ENCODE results near the gene DGCR8. TPM values are rescaled to one million over a fixed set of nuclear protein-coding genes. Genes with fewer than 3 reads are reported as not detected.

DGCR8 gene
- total and polyA plus RNA-seq, 10 donors = 7.8 to 62.7 (median 31.4) TPM

DNA sequence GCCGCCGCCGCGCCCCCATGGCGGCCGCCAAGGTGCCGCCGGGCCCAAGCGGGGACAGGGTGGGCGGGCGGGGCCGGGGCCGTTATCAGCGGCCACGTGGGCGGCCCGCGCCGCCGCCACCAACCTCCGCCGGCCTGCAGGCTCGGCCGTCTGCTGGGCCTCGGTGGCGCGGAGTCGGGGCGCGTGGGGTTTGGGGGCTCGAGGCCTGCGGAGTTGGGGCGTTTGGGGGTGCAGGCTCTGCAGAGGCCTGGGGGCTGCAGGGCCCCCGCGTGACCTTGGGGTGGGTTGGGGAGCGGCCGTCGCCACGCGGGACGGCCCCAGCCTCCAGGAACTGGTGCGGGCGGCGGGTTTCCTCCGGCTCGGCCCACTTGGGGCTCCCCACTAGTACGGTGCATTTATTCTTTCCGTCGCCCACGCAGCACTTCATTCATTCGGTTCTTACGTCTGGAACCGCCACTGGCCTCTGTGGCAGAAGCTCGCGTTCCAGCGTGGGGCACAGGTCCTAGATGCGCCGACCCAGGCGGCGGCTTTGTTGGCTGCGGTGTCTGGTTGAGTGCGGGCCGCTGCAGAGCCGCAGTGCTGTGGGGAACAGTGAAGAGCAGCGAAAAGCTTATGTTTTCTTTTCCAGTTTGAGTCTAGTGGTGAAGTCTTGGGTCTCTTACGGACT lies 37.7 kb downstream of the DGCR8 start:
- intact Hi-C loops (cut with DNase I; ENCODE audit: low total_unique reads) = no loop called here
- 0 to 1% (median 0%) methylated on average over 35 to 66 of the region's 66 CpGs for WGBS, 5 donors
- H3K4me1 ChIP-seq = peaks cover 23 to 90% (median 75%) of the 10 kb centered on the region in 6 donors
- TF ChIP-seq POLR2A (IDR thresholded peaks at IDR 0.05) (no peak), POLR2AphosphoS5 (IDR thresholded peaks at IDR 0.05) (no peak), CTCF (IDR thresholded peaks at IDR 0.05 in 8 of 11, conservative IDR thresholded peaks at IDR 0.05 in 3 of 11) (no peak)
- no peaks in the 10 kb centered on the region for H3K9me3 ChIP-seq
- peak overlapping the region; percentile 85 to 93 (median 91) for H3K27ac ChIP-seq
- H3K36me3 ChIP-seq = peaks cover 0 to 71% (median 61%) of the 10 kb centered on the region in 6 donors
- H3K4me3 ChIP-seq = peak overlapping the region; percentile 80 to 93 (median 86)
- peak; percentile 92 for DNase-seq
- no peaks in the 10 kb centered on the region for H3K27me3 ChIP-seq (replicated peaks in 1 of 7)

- 24 to 30% (median 26%) methylated on average over 8 of the region's 8 CpGs for WGBS, 5 donors
- H3K4me3 ChIP-seq = peak overlapping the region; percentile 80 to 93 (median 86)
- intact Hi-C loops (cut with DNase I; ENCODE audit: low total_unique reads) = no loop called here
- peak overlapping the region in 7 of 8 donors; percentile 85 to 93 (median 91) for H3K27ac ChIP-seq
- peaks cover 23 to 85% (median 69%) of the 10 kb centered on the region in 6 donors for H3K4me1 ChIP-seq
- peaks cover 0 to 65% (median 54%) of the 10 kb centered on the region in 6 donors for H3K36me3 ChIP-seq
- no peaks in the 10 kb centered on the region for H3K9me3 ChIP-seq
- H3K27me3 ChIP-seq (replicated peaks in 1 of 7) = no peaks in the 10 kb centered on the region
- TF ChIP-seq CTCF (IDR thresholded peaks at IDR 0.05 in 8 of 11, conservative IDR thresholded peaks at IDR 0.05 in 3 of 11) = no peak
- TF ChIP-seq POLR2A (IDR thresholded peaks at IDR 0.05) = no peak
- no peak for TF ChIP-seq POLR2AphosphoS5 (IDR thresholded peaks at IDR 0.05)
- DNase-seq = peak; percentile 56
Observed at GRCh38 chr22:20118300-20119020, 38.4 kb downstream of the DGCR8 start.

GRCh38 chr22:20121856-20122415 lies 41.9 kb downstream of the DGCR8 start:
- WGBS, 5 donors = 94 to 98% (median 94%) methylated on average over 20 to 22 of the region's 22 CpGs
- H3K27me3 ChIP-seq (replicated peaks in 1 of 7) = no peaks in the 10 kb centered on the region

More at GRCh38 chr22:20121856-20122415, 41.9 kb downstream of the DGCR8 start:
- peaks cover 0 to 74% (median 55%) of the 10 kb centered on the region in 6 donors for H3K36me3 ChIP-seq
- DNase-seq = no peak
- no peak for TF ChIP-seq POLR2AphosphoS5 (IDR thresholded peaks at IDR 0.05)
- TF ChIP-seq CTCF (IDR thresholded peaks at IDR 0.05 in 8 of 11, conservative IDR thresholded peaks at IDR 0.05 in 3 of 11) = no peak
- no peak for TF ChIP-seq POLR2A (IDR thresholded peaks at IDR 0.05)
- H3K9me3 ChIP-seq = no peaks in the 10 kb centered on the region
- H3K27ac ChIP-seq = no peak overlapping the region
- intact Hi-C loops (cut with DNase I; ENCODE audit: low total_unique reads) = loop anchor here (10.0 kb wide), 1 partner anchor 147 kb away; no protein-coding TSS in a partner anchor
- peaks cover 11 to 83% (median 45%) of the 10 kb centered on the region in 6 donors for H3K4me1 ChIP-seq
- H3K4me3 ChIP-seq = no peak overlapping the region

Data from spleen (tissue), 11 donors.